Hepatic stellate cell (primary cell): ENCODE results near the gene ARHGEF28.

Source experiments
- DNase-seq: peaks from one replicate; pipeline ENCODE4 v3.0.0; 2011; ENCODE audit warnings: low spot score

Gene ARHGEF28

DNA sequence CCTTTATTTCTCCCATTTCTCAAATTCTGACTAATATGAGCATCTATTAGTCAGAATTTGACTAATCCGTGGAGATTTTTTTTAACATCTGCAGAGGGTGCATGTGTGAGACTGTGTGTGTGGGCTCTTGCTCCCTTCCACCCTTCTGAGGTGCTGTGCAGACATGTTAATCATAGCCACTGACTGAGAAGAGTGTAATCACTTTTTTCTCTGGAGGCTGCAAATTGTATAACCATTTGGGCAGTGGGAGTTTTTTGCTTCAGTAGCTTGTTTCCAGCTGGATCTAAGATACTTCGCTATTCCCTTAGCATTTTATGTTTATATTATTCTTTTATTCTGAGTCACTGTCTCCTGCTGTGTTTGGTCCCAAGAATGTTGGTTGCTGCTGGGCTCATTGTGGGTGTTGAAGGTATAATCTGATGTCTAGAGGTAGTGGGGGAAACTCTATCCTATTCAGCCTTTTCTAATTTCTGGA is 66.2 kb downstream of the ARHGEF28 start:
- DNase-seq, result peak; percentile 60

DNA sequence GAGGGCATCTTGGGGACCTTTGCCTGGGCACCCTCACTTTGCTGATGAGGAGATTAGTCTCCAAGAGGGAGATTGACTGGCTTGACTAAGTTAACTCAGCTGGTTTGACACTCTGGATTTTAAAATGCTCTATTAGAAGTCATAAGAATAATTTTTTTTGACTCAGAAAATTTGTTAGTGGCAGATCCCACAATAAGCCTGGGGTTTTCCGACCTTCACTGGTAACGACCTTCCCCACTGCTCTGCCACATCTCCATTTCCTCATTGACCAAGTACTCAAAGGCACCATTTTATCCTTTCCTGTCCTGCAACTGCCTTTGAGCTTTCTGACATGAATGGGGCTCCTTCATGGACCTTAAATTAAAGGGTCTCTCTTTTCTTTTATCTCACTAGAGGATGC is 67.0 kb downstream of the ARHGEF28 start:
- no peak for DNase-seq

DNA sequence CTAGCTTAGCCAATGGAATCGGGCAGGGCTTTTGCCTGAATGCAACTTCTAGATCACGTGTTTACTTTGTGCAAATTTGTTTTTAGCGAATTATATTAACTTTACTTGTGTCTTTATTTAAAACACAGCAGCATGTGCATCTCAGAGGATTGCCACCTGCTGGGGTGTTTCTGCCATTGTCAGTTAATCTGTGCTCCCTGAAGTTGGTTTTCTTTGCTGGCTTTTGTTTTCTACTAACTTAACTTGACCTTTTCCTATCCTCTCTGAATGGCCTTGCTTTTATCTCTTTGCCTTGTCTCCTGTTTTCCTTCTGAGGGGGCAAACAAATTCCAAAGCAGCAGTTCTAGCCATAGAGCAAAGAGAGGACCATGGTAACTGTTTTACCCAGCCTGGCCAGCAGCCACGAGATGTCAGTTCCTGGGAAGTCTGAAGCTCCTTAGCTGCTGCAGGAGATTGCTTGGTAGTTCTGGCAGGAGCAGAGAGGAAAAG is 67.6 kb downstream of the ARHGEF28 start:
- DNase-seq, result no peak

DNA sequence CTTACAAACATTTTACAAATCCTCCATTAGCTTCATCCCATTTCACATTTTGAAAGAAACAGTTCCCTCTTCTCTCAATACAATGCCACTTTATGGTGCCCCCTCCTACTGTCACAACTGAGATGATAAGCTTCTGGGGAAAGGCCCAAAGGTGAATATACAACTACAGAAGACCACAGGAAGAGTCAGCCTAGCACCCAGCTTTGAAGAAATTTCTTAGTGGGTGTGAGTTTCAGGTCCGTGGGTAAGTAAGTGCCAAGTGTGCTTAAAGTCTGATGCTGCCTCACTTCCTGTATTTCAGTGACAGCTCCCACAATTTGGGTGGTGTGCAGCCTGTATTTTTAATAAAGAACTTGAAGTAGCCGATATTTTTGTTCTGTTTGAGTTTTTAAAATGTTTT is 68.1 kb downstream of the ARHGEF28 start:
- DNase-seq, result no peak

- DNase-seq, result no peak
Observed at GRCh38 chr5:73698011-73698410, 72.0 kb downstream of the ARHGEF28 start.

GRCh38 chr5:73701566-73701965 is 75.6 kb downstream of the ARHGEF28 start:
- DNase-seq, result no peak

GRCh38 chr5:73702534-73702933 is 76.5 kb downstream of the ARHGEF28 start:
- no peak for DNase-seq

GRCh38 chr5:73702951-73703350 is 77.0 kb downstream of the ARHGEF28 start:
- no peak for DNase-seq

DNA sequence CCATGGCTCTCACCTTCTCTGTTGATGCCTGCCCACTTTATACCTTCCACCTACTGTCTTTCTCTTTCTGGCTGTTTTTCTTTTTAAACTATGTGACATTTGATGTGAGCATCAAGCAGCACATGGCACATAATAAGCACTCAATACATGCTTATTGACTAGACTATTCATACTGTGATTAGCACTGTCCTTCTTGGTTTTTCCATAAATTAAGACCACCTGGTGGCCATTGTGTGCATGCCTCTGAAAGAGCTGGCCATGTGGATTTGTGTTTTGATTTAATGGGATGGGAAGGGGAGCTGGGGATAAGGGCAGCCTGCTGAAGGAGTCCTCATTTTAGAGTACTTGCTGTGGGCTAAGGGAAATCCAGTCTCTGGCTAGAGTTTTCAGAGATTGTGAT is 79.4 kb downstream of the ARHGEF28 start:
- DNase-seq, result no peak

DNA sequence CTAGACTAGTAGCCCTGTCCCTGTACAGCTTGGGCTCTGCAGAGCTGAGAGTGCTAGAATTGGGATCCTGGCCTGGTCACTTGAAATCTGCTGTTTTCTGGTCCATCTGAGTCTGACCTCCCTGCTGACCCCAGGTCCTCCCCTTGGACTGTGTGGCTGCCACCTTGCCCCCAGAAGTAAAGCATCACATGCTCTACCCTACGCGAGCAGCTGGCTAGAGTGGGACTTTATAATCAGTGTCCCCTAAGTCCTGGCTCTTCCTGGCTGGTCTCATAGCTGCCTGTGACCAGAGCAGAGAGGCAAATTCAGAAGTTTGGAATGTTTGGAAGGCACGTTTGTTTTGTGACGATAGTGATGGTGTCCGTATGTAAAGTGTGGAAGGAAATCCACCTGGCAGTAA is 81.0 kb downstream of the ARHGEF28 start:
- no peak for DNase-seq

GRCh38 chr5:73709536-73710129 is 83.6 kb downstream of the ARHGEF28 start:
- no peak for DNase-seq

DNA sequence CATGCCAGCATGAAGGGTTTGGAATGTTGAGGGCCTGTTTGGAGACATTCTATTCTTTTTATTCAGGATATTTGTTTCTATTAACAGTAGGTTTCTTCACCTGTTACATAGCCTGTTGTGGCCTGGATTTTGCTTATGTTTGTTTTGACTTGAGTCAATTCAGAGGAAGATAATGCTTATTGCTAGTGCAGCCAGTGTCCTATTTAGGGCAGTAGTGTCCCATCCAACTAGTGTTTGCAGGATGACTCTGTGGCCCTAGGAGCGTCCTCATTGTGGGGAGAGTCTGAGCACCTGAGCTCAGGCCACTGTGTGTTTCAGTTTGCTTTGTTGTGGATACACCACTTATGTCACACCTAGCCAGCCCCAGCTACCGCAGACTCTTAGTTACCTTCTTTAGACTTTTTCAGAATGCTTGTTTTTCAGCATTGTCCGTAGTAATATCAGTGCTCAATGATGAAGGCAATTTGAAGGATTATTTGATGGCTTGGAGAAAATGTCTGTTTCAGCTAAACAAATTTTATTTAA is 90.3 kb downstream of the ARHGEF28 start:
- DNase-seq, result no peak

DNA sequence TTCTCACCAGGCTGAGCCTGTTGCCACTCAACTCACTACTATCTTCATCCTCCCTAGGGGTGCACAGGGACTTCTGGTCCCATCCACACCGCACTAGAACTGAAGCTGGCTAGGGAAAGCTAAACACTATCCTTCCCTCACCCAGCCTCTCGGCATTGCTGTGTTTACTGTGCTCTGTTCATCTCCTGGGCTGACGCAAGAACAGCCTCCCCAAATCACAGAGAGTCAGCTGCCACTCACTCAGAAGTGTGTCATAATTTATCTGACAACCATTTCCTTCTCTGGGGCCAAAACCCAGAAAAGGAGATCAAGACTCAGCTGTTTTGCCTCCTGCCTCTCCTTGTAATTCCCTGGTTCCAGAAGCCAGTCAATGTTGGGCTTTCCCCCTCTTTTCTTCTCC is 92.8 kb downstream of the ARHGEF28 start:
- DNase-seq, result no peak

DNA sequence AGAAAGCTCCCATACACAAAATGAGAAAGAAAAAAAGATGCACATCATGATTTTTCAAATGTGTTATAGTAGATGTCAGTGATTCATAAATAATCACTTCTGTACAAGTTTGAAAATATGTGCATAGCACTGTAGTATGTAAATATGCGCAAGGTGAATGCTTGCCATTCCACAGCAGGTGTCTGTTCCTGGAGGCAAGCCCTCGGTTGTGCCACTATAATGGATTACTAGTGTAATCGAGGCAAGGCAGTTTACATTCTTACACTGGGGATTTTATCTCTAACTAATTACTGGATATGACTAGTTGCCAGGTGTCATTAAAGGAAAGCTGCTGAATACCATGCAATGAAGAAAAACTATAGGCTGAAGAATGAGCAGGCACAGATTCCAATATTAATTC is 93.6 kb downstream of the ARHGEF28 start:
- no peak for DNase-seq

DNA sequence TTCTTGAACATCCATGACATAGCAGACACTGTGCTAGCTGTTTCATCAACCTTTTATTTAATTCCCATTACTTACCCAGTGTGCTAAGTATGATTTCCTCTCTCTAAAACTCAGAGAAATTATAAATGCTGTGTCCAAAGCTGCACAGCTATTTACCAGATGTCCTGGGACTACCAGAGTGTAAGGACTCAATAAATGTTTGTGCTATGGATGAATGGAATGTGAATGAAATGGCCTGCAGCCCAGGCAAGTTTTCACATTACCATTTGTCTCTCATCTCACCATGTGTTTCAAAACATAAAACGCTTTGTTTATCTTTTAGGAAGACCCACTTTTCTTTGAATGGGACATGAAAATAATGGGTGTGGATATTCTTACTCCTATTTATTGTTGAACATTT is 96.2 kb downstream of the ARHGEF28 start:
- no peak for DNase-seq

GRCh38 chr5:73726071-73726470 is 100.1 kb downstream of the ARHGEF28 start:
- DNase-seq, result no peak

DNA sequence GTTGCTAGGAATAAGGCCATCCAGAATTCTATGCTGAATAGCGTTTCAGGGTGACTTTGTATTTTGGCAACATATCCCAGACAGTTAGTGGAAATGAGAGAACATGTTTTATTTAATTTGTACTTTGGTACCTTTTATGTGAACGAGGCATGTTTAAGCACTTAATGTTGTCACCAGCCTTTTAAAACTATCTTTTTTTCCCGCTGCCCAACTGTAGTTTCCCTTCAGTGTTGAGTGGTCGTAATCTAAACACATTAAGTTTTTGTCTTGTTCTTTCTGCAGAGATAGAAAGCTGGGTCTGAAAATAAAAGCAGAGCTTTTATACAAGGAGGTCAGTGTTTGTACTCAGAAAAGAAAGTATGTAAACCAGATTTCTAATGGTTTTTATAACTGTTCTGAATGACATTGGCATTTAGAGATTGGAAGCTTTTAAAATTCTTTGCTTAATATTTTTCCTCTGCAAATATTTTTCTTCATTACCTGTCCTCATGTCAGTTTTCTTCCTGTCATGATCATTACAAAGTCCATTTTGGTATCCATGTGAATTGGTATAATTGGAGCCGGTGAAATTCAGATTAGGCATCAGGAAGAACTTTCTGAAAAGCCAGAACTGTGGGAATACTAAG is 100.7 kb downstream of the ARHGEF28 start:
- no peak for DNase-seq

- DNase-seq, result no peak
Observed at GRCh38 chr5:73727470-73727869, 101.5 kb downstream of the ARHGEF28 start.

- DNase-seq, result no peak
Observed at GRCh38 chr5:73728493-73729273, 102.7 kb downstream of the ARHGEF28 start.

GRCh38 chr5:73729329-73729728 is 103.3 kb downstream of the ARHGEF28 start:
- no peak for DNase-seq

DNA sequence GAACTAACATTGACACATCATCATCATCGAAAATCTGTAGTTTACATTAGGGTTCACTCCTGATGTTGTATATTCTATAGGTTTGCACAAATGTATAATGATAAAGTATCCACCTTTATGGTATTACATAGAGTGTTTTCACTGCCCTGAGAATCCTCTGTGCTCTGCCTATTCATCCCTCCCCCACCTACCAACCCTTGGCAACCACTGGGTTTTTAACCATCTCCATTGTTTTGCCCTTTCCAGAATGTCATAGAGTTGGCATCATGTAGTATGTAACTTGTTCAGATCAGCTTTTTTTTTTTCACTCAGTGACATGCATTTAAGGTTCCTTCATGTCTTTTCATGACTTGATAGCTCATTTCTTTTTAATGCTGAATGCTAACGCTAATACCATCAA is 106.0 kb downstream of the ARHGEF28 start:
- DNase-seq, result no peak

GRCh38 chr5:73733219-73733618 is 107.2 kb downstream of the ARHGEF28 start:
- DNase-seq, result no peak
